NCI-H1436 (cell line): ENCODE measurements around the gene ACP1.
A peak's percentile ranks its signal among the peaks of the same experiment; 100 is the strongest.

Source experiments
- DNase-seq: peaks from one replicate; lab custom pipeline; 2025; lab: John Stamatoyannopoulos, UW

ACP1 gene

DNA sequence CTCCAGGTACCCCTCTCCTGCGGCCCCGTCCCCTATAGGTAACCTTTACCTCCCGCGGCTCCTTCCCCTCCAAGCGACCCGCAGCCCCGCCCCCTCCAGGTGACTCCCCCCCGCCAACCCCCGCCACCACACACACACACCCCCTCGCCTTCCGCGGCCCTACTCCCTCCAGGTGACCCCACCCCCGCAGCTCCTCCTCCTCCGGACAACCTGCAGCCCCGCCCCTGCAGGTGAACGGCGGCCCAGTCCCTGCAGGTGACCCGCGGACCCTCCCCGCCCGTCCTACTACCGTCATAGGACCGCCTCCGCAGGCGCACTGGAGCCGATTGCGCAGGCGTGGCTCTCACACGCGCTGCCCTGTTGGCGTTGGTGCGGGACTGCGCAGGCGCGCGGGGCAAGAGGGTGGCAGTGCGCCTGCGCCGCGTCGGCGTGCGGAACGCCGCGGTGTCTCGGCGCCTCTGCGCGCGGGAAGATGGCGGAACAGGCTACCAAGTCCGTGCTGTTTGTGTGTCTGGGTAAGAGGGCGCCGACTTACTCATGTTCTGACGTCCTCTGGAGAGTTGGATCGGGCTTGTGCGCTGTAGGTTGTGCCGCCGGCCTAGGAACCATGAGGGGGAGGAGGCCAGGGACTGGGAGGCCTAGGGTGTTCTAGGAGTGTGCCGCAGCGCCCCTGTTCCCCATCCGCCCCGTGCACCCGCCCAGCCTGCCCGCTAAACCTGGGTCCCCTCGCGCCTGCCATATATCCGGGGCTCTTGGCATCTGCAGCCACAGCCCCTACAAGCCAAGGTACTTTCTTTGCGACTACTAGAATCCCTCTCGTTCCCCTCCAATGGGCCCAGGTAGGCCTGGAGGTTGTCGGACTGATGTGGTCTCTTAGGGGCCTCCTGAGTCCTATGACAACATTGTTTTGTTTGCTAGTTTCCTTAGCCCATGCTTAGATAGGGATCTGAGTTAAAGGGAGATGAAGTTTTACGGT lies at the start of gene ACP1:
Gene ACP1, plus strand, starts transcription at position 455 of the 976 bp plus-strand sequence. Its CDS starts 18 bp downstream, at position 473.
- DNase-seq, result peak; percentile 93

DNA sequence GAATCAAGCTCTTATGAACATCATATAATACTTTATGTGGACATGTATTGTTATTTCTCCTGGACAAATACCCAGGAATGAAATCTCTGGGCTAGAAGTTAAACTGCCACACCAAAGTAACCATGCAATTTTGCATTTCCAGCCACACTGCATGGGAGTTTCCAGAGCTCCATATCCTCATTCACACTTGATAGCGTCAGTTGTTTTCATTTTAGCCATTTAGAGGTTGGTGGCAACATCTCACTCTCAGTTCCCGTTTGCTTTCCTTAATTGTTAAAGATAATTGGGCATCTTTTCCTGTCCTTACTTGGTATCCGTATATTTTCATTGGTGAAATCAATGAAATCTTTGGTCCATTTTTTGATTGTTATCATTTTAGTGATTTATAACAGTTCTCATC lies 48.7 kb upstream of the ACP1 start:
- DNase-seq, result no peak

DNA sequence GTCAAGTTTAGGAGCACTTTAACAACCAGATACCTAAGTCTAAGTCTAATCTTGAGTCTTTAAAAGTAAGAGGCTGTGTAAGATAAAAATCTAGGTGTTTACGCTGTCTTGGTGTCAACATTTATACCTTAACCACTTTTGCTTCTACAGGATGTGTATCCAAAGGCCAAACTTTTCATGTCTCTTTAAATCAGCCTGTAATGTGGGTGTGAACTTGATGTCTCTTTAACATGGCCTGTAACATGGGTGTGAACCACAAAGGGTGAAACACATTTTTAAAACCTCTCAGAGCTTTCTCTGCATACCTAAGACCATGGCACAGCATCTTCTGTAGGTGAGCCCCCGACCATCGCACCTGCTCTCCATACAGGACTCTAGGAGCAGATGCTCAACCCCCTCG lies 41.3 kb upstream of the ACP1 start:
- no peak for DNase-seq

DNA sequence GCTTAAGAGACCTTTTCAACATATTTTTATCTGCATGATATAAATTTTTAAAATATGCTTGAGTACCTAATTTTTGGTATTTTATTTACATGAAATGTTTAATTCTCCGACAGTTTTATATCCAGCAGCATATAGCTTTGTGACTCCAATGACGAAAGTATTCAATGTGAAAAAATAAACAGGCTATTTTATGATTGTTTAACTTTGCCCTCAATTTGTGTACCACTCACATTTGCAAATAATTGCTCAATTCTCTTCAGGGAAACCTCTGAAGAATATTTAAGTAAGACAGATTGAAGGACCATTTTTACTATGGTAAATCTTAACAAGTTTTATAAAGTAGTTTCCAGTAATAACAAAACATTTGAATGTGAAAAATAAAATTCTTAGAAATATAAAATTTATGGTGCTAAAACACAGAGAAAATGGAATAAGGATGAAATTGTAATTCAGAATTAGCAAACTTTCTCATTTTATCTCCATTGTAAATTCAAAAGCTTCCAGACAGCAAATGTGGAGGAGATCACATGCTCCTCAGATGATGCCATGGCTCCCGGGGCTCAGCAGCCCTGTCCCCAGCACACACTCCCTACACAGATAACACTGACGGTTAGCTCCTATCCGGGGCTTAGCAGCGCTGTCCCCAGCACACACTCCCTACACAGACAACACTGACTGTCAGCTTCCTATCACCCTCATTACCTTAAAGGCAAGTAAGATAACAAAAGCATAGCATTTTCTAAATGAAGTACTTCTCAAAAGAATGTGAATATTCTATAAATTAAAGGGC lies 40.6 kb upstream of the ACP1 start:
- no peak for DNase-seq

DNA sequence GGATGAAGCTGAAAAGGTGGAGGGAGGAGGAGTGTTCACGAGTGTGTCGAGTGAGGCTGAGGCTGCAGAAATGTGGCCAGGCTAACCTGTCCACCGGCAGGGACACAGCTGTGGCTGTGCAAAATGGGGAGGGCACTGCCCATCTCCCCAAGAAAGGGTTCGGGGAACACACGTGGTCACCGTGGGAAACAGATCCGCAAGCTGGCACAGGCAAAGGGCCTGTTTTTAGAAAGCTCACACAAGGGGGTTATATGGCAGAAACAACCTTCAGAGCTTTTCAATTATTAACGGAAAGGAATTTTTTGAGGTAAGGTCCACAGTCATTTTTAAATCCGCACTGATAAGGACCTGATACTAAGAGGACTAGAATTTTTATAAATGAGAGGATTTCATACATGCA lies 36.6 kb upstream of the ACP1 start:
- DNase-seq, result no peak

DNA sequence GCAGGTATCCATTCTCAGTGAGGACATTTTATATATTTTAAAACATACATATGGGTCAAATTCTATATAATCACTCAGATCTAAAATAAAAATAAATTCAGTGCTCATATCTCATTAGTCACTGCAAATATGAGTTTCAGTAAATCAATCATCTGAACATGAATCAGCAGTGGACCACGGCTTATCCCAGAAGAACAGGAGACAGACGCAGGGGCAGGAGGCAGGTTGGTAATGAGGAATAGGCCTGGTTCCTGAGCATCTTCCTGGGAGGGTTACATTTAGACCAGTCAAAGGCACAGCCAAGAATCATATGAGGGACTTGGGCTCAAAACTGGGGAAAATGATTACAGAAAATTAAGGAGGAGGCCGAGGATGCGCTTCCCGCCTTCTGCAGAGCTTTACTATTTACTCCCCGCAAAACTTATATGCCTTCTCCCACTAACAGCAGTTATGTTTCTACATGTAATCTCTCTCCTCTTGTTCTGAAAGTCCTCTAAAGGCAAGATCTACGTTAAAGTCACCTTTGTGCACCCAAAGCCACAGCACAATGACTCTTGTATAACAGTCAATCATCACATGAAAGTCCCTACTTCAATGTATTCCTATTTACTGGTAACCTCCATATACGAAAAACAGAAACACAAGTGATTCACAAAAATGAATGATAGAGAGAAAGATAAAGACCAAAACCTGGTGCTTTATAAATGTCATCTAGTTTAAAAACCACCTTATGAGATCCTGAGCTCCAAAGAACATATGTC lies 36.0 kb upstream of the ACP1 start:
- DNase-seq, result no peak

DNA sequence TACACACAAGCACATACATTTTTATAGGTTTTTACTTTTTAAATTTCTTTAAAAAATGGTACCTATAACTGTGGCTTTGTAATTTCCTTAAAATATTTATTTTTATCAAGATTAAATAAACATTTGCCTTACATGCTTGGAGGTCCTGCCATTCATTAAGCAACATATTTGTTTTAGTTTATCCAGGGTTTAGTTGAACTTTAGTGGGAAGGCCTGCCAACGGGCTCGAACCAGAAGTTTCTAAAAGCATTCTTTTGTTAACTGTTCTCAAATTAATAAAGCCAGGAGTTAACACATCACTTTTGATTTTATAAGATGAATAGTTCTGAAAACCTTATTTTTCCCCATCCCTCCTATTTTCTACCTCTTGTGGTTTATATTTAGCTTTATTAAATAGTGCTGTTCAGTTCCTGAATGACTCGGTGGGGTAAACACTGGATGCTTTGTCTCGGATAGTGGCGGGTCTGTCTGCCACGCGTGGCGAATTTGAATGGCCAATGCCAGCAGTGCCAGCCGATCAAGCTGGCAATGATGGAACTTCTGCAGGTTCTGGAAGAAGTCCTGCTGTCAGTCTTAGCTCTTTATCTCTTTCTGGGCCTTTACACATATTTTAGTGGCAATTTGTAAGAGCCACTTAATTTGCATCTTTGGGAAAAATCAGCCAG lies 33.1 kb upstream of the ACP1 start:
- no peak for DNase-seq

DNA sequence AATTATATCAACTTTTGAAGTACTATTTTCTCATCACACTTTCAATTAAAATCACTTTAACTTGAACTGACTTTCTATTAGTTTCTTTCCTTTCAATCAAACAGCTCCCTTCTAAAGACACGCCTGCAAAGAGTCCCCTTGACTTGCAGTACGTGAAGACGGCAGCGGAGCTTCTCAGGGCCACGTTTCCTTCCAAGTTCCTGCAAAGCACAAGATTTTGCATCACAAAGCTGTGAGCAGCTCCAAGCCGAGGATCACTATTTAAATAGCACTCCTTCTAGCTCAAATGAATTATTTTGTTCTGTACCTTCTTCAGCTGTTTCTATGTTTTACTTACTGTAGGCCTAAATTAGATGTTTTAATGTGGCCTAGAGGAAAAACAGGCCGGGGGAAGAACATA lies 31.7 kb upstream of the ACP1 start:
- no peak for DNase-seq

DNA sequence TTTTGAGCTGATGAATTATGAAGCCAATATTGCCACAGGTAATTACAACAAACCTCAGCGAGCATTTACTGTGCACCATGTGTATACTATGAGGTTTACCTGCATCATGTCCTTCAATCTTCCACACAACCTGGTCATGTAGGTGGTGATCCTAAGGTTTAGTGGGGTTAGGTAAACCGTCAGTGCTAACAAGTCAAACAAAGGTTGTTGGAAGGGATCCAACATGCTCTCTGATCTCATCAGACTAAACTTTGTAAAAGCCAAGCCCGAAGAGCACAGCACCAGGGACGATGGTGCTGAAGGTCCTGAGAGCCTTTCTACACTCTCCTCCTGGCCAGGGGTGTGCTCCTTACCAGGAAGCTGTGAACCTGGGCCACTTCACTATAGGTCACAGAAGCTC lies 30.3 kb upstream of the ACP1 start:
- DNase-seq, result no peak

DNA sequence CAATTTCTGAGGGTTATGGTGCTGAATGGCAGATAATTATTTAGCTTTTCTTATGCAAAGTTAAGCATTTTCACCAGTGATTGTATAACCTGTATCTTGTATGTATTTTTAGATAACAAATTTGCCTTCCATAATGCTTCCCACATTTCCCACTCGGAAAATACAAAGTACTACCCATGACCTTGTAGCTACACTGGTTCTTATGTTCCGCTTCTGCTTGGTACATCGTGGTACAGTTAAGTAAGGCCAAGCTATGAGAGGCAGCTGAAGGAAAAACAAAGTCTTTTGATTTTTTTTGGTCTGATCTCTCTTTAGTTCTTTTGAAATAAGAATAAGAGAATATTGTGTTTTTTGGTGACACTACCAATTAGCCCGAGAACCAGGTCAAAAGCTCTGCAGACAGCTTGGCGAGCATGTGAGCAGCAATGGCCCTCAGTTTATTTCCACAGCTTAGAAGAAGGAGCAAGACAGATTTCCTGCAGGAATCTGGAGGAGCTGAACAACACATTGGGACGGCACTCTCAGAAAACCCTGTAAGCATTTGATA lies 27.7 kb upstream of the ACP1 start:
- DNase-seq, result no peak

DNA sequence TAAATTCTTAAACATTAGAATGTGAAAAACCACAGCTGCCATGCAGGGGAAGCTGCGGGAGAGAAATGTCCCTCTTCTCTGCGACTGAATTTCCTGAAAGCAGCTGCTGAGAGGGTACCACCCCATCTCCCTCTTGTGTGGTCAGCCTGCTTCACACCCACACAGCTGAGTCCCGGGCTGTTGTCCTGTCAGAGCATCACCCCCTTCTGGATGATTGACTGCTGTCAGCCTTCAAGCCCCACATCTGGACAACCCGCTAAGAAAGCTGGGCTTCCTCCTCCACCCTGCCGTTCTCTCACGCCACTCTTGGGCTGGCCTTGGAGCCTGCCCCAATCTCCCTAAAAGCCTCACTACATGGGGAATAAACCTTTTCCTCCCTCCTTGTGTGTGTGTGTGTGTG lies 26.9 kb upstream of the ACP1 start:
- DNase-seq, result no peak

DNA sequence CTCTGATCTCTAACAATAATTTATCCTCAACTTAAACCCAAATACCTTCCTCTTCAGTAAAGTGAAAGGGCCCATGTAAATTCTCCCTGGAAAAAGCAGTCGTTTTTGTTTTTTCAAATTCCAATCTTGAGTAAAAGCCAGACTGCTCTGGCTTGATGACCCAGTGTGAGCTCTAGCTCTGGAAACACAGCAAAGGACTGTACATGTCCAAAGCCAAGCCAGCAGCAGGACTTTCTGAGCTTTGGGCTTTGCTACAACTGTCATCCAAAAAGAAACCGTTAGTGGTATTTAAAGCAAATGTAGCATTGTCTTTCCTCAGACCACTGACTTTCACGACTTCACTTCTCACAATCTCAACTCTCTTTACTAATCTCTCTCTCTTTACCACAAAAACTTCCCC lies 26.3 kb upstream of the ACP1 start:
- no peak for DNase-seq

DNA sequence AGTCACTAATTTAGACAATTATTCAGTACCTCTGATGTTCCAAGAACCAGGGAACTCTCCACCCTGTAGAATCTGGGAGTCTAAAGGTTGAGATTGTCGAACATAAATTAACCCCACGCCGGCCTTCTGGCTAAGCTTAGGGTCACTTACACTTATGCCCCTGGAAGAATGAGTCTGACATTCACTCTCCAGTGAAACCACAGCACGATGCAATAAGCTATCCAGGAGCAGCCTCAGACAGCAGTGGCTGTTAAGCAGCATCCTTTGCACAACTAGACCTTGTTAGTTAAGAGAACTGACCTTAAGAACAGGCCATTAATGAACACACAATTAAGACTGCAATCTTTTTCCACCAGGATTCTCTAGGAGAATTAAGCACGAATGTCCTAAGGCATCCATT lies 25.9 kb upstream of the ACP1 start:
- no peak for DNase-seq

DNA sequence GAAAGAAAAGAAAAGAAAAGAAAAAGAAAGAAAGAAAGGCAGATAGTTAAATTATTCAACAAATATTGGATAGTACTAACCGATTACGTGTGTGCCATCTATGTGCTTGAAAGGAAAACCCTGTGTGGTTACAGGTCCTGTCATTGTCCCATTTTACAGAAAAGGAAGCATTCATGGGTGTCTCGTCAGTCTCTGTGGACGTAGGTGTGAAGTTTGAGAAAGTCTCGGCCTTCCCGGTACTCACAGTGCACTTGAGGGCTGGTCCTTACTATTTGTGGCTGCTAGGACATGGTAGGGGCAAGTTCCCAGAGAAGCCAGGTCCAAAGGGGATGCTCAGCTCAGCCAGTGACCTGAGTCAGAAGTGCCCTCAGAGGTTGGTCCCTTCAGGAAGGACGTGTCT lies 20.2 kb upstream of the ACP1 start:
- no peak for DNase-seq

DNA sequence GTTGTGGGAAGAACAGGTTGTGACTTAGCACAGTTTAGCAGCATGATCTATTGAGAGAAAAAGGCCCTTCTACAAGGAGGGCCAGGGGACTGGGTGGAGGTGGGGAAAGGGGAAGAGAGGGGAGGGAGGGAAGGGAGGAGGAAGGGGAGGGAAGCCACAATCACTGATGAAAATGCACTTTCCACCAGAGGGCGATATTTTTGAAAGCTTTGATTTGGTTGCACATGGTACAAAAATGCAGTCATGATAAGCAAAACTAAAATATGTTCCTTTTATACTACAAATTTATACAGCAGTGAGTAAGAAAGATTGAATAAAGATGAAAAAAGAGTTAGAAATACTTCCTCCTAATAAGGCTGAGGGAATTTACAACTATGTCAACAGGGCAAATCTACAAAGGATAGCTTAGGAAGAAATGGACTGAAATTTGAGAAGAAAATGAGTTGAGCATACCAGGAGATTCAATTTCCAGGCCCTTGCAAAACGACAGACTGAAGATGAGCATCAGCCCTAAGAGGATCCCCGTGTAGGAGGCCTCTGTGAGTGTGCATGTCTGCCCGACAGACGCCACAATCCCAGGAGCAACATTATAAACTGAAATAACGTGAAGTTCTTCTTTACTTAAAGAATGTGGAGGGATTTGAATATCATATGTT lies 18.1 kb upstream of the ACP1 start:
- peak; percentile 40 for DNase-seq

DNA sequence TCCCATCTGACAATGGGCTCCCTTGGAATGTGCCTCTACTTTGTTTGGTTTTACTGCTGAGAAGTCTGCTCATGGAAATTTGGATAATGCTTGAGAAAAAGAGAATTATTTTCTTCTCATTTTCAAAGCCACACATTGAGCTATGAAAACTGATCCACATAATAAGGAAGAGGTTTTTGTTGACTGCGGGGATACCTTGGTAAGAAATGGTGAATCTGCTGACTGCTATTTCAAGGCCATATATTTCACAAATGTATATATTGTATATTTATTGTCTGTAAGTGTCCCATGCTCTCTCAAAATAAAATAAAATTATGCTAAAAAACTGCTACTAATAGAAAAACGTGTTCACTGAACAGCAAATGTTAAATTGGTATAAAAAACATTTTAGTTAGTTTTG lies 16.0 kb upstream of the ACP1 start:
- DNase-seq, result no peak

DNA sequence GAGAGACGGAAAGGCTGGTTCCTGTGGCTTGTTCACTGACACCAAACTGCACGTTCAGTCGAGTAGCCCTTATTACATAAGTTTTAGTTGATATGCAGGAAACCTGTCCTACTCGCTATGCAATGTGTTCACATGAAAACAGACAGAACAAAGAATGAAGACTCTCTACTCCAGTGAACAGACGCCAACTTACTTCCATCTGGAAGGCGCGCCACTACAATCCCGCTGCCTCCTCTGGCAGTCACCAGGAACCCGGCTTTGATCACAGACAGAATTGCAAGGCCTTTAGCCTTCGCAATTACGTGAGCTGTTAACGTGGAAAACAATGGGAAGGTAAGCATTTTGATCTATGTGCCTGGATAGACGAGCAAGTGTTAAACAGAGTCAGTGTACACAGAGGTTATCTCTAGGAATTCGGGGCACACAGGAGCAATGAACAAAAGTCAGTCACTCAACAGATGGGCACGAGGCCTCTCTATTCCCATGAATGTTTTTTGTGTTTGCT lies 15.2 kb upstream of the ACP1 start:
- no peak for DNase-seq

DNA sequence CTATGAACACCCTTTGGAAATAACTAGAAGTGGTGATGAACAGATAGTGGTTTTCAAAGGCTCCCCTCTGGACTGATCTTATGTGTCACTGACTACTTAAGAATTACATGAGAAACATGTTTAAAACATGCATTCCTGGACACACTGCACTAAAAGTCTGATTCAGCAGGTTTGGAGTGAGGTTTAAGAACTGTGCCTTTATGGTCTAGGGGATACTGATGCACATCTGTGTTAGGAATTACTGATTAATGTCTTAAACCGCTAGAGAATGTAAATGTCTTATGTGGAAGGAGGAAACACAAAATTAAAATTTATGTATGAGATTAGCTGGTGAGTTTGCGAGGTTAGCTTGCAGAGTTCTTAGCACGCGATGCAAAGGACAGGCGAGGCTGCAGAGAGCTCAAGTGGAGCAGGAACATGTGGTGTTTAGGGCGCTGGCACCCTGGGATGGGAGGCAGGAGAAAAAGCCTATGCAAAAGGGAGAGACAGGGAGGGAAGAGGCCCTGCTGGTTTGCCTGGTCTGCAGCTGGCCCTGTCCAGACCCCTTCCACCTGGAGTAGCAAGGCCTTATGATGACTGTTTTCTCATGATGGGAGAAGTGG lies 12.6 kb upstream of the ACP1 start:
- no peak for DNase-seq

DNA sequence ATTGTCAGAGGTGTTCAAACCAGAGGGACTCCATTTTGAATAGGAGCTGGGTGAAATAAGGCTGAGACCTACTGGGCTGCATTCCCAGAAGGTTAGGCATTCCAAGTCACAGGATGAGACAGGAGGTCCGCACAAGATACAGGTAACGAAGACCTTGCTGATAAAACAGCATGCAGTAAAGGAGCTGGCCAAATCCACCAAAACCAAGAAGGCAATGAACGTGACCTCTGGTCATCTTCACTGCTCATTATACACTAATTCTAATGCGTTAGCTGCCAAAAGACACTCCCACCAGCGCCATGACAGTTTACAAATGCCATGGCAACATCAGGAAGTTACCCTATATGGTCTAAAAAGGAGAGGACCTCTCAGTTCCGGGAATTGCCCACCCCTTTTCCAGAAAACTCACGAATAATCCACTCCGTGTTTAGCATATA lies 11.5 kb upstream of the ACP1 start:
- DNase-seq, result no peak

DNA sequence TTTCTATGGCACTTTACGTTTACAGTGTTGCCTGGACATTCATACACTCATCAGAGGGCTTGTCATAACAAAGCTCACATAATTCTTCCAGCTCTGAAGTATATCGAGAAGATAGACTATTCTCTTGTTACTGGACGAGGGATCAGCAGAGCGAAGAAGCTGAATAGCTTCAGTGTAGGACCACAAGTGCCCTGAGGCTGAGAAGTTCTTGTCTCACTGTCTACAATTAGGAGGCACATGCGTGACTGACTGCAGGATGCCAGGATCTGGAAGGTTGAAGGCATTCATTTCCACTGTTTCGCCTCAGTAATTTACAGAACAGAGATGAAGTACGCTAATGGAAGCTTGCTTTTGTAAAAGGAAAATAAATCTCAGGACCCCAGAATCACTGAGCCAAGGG lies 10.5 kb upstream of the ACP1 start:
- DNase-seq, result no peak
